Hepatic stellate cell (primary cell): Measurements from ENCODE around the gene AMBN.
"Not testable (repeated sequence)": the region's sequence is repeated elsewhere in the genome, so short reads cannot be mapped to it uniquely, and the experiment has no call there.

Source experiments
- DNase-seq: peaks from one replicate; pipeline ENCODE4 v3.0.0; 2011; ENCODE audit warnings: low spot score

Gene AMBN

DNA sequence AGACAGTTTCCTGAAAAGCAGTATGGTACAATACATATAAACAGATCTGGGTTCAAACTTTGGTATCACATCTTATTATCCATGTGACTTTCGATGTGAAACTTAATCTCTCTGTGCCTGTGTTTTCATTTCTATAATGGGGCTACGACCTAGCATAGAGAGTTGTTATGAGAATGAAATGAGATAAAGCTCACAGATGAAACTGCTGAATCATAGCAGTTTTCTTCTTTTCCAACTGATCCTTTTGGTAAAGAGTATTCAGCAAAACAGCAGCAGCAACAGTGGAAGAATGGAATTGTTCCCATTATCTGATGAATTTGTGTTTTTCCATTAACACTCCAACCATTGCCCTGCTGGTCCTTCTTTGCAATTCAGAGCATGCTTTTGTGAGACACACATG is 16.3 kb downstream of the AMBN start:
- no peak for DNase-seq

DNA sequence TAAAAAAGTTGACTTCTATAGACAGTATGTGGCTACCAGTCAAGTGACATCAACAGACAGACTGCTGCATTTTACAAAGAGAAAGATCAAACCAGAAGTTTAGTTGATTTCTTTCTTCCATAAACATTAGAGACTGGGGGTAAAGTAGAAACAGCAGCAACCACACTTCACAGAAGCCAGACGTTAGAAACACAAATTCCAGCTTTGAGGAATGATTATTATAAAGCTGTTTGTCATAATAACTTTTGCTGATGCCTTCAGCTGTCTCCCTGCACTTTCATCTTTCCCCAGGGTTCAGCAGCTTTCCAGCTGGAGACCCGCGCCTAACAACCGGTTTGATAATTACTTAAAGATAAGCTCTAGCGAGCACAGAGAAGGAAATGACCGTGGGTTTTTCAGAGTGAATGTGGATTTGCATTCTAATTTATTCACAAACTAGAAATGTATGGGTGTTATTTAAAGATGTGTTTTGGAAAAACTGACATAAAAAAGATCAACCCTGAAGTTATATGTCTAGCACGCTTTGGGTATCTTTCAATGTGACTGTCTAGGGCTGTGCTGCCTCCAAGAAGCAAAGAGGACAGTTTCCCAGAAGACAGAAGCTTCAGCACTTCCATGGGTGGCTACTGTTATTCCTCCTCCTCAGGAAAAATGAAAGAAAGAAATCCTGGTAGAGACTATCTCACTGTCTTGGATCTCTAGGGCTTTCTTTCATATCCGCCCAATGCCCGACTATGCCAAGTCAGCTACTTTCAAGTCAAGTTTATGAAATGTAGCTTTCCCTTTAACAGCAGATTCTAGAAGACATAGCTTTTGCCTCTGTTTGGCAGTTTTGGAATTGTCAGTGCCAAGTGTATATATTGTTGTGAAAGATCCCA is 21.5 kb downstream of the AMBN start:
- DNase-seq: no peak

DNA sequence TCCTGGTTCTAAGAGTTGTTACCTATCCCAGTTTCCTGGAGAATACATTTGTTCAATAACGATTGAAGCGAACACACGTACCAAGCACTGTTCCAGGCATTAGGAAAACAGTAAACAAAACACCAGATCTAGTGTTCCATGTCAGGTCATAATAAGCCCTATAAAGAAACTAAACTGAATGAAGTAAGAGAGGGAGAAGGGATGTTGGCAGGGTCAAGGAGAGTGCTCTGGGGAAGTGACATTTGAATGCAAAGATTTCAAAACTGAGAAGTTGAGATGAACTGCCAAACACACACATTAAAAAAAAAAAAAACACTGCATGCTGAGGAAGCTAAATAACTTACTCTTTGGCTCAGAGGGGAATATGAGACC is 22.1 kb downstream of the AMBN start:
- no peak for DNase-seq

GRCh38 chr4:70619288-70619687 is 27.2 kb downstream of the AMBN start:
- no peak for DNase-seq

- no peak for DNase-seq
Observed at GRCh38 chr4:70619778-70620177, 27.7 kb downstream of the AMBN start.

DNA sequence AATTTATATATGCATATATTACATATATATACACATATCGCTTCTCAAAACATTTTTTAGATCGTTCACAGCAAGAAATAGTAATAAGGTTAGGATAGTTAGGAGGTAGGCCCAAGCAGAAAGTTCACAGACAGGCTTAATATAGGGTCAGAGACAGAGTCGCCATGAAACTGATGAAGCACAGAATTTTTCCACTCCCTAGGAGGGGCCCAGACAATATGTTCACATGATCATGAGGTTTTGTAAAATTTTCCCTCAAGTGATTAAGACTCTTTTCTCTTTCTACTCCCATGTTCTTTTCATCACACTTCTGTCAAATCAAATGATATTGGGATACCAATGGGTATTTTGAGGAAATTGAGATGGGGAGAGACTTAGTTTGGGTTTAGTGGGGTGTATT is 31.3 kb downstream of the AMBN start:
- no peak for DNase-seq

GRCh38 chr4:70624226-70624793 is 32.3 kb downstream of the AMBN start:
- no peak for DNase-seq

DNA sequence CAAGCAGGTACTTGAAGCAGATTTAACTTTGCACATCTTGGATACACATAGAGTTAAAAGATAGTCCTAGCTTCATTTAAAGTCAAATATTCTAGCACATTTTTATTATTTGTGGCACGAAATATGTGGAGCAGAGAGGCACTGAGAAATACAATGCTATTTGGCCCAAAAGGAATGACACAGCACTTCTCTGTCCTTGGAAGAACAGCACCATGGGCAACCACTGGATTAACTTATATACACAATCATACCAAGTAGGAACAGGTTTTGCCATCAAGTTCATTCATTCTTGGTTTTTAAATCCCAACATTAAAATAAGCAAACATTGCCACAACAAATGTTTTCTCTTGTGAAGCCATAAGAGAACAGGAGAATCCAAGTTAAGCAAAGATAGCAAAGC is 35.6 kb downstream of the AMBN start:
- no peak for DNase-seq

DNA sequence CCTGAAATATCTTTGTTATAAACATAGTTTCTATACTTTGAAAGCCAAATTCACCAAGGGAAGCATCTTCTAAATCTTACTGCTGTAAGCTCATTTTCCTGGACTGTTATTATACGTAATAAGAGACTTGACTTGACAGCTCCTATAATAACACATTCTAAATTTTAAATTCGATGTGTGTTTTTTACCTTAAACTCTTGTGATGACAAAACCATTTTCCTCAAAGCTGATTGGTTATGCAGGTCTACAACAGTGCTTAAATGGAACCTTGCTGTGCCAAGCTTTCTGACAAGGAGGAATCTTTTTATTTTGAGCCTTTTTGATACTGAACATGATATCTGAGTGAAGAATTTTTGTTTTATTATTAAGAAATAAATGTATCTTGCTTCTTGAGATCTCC is 36.4 kb downstream of the AMBN start, which contains the start of gene ENAM:
Gene ENAM, plus strand, starts transcription at position 301 of the 400 bp plus-strand sequence. CDS start 757 bp downstream, outside the sequence.
- DNase-seq: no peak

DNA sequence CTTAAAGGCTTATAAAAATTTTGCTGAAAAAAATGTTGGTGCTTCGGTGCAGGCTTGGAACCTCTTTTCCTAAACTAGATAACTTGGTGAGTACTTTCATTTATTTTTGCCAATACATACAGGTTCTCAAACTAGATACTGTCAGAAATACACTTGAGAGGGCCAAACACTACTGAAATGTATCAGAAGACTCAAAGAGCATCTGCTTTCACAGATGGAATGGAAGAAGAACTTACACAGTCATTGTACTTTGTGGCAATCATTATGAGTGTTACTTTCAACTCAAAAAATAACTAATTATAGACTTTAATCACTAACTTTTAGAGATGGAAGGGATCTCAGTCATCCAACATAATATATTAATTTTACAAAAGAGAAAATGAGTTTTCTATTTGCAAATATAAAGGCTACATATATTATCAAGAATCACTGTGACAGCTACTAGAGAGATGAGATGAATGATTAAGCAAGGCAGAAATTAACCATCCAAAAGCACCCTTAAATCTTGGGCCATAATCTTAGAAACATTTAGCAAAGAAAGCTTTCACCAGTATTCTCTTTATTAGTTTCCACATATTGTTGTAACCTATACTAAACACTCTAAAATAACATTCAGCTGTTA is 37.5 kb downstream of the AMBN start:
- DNase-seq: no peak

- DNase-seq: no peak
Observed at GRCh38 chr4:70630162-70630561, 38.1 kb downstream of the AMBN start.

- no peak for DNase-seq
Observed at GRCh38 chr4:70632028-70632427, 40.0 kb downstream of the AMBN start.

- no peak for DNase-seq
Observed at GRCh38 chr4:70634482-70634881, 42.4 kb downstream of the AMBN start.

DNA sequence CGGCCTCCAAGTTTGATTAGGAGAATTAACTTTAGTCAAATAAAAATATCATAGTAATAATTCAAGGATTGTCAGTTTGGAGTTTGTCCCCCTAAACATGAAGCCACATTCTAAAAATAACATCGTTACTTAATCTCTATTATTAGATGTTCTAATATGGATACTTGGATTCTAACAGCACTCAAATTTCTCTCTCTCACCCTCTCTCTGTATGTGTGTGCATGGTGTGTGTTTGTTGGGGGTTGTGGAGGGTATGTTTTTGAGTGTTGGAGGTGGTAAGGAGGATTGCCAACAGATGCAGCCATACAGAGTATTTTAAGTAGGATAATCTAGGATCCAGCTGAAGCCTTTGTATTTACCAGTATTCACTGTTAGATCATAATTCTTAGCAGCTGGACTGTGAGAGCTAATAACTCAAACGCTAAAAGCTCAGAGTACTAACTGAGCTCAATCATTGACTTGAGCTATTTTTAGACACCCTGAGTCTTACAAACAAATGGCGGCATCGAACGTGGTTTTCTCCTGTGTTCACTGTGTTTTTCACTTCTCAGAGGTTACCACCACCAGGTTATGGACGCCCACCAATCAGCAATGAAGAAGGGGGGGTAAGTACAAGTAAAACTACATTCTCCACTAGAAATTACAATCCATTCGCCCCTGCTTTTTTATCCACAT is 45.3 kb downstream of the AMBN start:
- DNase-seq: no peak

DNA sequence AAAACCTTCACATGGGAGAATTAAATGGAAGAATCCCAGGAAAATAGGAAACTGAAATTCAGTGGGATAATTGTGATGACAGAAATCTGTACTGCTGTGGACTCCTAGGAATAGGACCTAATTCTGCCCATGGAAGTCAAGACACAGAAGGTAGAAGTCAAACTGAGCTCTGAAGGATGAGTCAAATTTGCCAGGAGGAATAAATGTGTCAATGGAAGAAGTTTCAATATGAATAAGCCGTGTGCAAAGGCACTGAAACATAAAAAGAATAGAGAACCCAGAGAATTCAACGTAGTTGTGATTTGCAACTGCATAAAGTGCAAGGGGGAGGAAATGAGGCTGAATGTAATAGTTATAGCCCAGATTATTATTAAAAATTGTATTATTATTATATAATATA is 48.1 kb downstream of the AMBN start:
- no peak for DNase-seq

DNA sequence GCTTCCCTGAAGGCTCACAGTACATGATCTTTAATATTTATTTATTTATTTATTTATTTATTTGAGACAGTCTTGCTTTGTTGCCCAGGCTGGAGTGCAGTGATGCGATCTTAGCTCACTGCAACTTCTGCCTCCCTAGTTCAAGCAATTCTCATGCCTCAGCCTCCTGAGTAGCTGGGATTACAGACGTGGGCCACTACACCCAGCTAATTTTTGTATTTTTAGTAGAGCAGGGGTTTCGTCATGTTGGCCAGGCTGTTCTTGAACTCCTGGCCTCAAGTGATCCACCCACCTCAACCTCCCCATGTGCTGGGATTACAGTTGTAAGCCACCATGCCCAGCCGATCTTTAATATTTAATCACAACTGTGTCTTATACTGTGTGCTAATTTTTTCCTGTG is 58.7 kb downstream of the AMBN start:
- not testable (repeated sequence) for DNase-seq

DNA sequence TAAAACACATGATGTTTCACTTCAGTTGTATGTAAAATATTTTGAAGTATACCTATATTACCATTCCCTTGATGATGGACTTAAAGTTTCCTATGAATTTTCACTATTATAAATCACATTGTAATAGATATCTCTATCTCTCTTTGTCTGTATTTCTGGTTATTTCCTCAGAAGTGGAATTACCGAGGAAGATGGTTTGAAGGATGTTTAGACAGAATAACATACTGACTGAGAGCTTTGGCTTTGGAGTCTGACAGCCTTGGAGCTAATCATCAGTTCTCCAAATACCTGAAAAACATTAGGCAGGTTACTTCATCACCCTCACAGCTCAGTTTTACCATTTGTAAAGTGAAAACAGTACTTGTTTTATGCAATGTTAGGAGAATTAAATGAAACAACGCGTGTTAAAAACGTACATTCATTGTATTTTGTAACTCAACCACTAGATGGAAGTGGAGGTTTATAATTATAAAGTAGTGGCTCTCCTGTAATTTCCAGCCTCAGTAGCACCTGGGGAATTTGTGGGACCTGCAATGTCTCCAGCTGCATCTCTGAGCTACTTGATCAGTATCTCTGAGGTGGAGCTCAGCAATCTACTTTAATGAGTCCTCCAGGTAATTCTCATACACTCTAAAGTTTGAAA is 59.9 kb downstream of the AMBN start:
- peak; percentile 16 for DNase-seq

- no peak for DNase-seq
Observed at GRCh38 chr4:70654605-70655011, 62.6 kb downstream of the AMBN start.
